GM18519 (cell line): ENCODE data around the gene ANKS1B.
"Not testable (repeated sequence)": the region's sequence is repeated elsewhere in the genome, so short reads cannot be mapped to it uniquely, and the experiment has no call there.

Experiments
- ATAC-seq: cut with Tn5 transposase; IDR thresholded peaks from one replicate; pipeline ENCODE4 v1.9.1; 2021; ENCODE audit warnings: mild to moderate bottlenecking, moderate library complexity; ENCODE audit not compliant: unreplicated experiment, low FRiP score

ANKS1B gene

DNA sequence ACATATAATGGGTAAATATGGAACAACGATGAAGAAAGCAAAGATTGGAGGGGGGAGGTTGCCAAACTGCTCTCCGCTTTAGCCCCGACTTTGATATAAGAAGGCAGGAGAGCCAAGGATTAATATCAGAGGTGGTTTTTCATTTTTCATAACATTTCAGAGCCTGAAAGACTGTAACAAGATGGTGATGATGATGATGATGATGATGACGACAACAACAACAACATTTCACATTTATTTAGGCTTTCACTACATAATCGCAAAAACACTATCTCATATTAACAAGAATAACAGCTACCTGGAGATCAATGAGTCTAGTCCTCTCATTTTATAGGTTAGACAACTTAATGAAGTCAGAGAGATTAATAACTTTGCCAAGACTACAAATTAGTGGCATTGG is 86.1 kb downstream of the ANKS1B start:
- no peak for ATAC-seq

DNA sequence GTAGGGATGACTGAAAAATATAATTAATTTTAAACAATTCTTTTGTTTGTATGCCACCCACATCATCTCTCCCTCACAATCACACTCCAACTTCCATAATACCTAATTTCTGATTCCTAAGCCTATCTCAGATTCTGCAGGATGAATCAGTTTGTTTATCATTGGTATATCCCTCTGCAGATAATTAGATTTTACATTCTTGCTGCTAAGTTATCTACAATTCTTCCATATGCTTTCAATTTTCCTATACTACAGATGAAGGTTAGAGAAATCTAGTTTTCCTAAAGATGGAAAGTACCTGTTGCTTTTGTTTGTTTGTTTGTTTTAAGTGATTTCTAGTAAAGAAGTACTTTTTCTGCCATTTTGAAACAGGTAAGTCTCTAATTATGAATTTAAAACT is 105.3 kb downstream of the ANKS1B start:
- no peak for ATAC-seq

DNA sequence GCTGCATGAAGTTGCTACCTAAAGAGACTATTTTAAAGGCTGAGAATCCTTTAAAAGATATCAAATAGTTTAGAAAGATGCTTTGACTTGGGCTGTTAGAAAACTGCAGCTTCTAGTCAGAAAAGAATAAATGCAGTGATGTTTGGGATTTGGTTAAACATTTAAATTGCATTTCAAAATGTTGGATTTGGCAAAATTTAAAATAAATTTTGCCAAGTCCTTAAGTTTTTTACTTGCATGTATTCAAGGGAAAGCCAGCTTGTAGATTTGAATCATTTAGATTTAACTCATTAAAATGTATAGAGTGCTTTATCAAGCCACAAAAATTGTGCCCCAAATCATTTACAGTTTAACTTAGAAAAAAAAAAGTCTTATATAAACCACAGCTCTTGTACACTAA is 109.7 kb downstream of the ANKS1B start:
- no peak for ATAC-seq

- no peak for ATAC-seq
These were observed 114.7 kb downstream of the ANKS1B start for GRCh38 chr12:99870085-99870484.

DNA sequence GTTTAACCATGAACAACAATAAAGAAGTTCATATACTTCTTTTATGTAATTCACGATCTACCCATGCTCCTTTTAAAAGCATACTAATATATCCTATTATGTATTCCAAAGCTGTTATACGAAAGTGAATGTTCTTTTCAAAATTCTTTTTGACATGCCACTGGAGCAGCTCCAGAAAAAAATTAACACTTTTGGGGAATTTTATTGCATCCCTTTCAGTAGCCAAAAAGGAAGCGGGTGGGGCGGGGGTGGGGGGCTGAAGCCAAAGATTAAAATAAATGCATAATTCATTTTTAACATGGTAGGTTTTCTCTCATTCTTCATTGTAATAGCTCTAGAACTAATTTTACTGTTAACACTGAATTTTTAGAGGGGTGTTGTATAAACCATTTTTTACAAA is 123.0 kb downstream of the ANKS1B start:
- no peak for ATAC-seq

- ATAC-seq = no peak
These were observed 125.6 kb downstream of the ANKS1B start for GRCh38 chr12:99859126-99859525.

- ATAC-seq = no peak
These were observed 132.1 kb downstream of the ANKS1B start for GRCh38 chr12:99852666-99853065.

GRCh38 chr12:99847936-99848335 is 136.8 kb downstream of the ANKS1B start:
- no peak for ATAC-seq

DNA sequence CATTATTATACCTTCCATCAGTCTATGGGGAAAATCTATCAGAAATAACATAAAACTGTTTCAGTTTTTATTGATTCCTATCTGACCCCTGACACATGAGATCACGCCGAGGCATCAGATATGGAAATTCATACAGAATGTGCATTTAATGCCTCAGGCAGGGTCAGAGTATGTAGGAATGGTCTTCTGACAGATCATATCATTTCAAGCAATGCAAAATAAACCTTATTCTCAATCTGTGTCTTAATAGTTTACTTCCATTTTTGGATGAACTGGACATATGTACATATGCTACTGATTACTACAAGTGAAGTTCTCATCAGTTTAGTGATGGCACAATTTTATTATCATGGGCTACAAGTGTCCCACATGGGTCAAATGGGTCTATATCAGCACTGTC is 150.0 kb downstream of the ANKS1B start:
- no peak for ATAC-seq

DNA sequence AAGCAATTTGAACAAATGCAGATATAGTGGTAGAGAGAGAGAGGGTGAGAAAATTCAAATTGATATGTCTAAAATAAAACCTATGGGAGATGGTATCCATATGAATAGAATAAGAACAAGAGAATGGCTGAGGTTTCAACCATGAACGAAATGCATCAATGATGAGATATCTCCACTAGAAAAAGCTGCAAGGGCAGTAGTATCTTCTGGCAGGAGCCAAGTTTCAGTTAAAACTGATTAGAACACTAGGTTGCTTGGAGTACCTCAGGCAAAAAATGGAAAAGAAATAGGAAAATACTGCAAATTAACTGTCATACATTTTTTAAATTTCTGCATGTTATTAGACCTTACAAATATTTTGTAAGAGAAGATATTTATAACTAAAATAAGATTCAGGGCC is 151.3 kb downstream of the ANKS1B start:
- no peak for ATAC-seq

DNA sequence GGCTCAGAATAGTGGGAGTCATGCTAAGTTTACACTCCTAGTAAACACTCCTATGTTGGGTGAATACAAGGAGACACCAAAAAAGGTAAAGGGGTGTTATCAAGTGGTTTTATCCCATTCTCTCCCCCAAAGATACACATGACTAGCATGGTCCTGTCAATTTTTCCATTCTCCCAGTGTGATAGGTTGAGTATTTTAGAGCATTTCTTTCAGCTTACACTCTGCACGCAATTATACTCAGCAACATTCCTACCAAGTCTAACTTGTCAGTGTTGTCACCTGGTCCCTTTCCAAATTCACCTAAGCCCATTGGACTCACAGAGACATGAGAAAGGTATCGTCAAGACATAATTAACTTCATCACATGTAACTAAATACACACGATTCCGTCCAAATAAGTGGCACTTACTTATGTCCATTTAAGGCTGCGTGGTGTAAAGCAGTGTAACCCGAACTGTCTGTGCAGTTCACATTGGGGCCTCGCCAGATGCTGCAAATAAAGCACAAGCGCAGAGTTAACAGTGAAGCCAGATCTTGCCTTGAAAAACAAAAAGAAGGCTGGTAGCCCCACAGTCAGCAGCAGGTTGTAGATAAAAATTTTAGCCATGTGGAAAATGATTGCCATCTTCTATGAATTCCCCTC is 159.7 kb downstream of the ANKS1B start:
- no peak for ATAC-seq

GRCh38 chr12:99822273-99822672 is 162.5 kb downstream of the ANKS1B start:
- ATAC-seq = no peak

- no peak for ATAC-seq
These were observed 173.8 kb downstream of the ANKS1B start for GRCh38 chr12:99810718-99811593.

DNA sequence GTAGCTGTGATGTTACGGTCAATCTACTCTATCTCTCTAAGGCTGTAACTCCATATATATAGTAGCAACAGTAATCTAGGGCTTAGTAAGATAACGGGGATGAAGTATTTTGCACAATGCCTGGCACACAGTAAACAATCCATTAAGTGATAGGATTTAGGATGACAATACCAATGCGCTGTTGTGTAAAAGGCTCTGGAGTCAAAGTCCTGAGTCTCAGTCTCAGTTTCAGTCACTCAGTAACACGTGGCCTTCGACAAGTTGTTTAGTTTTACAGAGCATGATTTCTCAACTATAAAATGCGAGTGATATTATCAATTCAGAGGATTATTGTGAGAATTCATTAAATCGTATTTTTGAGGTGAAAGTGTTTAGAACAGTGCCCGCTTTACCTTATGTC is 174.8 kb downstream of the ANKS1B start:
- ATAC-seq = no peak

GRCh38 chr12:99806304-99806703 is 178.4 kb downstream of the ANKS1B start:
- no peak for ATAC-seq

DNA sequence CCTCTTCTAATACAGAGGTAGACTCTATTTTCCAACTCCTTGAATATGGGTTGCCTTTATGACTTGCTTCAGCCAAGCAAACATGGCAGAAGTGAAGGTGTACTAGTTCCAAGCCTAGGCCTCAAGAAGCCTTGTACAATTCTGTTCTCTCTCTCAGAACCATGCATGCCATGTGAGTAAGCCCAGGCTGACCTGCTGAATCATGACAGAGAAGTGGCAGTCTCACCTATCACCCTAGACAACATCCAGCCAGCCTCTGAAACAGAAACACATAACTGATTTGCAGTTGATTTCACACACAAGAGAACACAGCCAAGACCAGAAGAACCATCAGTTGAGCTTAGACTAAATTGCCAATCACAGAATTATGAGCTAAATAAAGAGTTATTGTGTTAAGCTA is 180.0 kb downstream of the ANKS1B start:
- no peak for ATAC-seq

- no peak for ATAC-seq
These were observed 184.1 kb downstream of the ANKS1B start for GRCh38 chr12:99800605-99801004.

DNA sequence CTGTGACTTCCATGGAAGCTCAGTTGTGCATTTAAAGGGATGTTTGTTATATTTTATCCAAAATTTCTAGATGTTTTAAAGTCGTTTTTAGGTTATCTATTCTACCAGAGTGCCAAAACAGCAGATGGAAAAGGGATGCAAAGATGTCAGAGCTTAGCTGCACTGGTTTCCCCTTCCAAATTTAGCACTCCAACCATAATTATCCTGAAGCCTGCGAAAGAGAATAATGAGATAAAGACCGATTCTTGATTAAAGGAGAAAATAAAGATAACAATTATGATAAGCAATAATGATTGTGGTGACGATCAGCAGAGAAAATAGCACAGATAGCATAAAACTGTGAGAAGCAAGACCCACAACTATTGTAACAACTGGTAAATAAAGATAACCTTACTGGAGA is 186.8 kb downstream of the ANKS1B start:
- not testable (repeated sequence) for ATAC-seq

DNA sequence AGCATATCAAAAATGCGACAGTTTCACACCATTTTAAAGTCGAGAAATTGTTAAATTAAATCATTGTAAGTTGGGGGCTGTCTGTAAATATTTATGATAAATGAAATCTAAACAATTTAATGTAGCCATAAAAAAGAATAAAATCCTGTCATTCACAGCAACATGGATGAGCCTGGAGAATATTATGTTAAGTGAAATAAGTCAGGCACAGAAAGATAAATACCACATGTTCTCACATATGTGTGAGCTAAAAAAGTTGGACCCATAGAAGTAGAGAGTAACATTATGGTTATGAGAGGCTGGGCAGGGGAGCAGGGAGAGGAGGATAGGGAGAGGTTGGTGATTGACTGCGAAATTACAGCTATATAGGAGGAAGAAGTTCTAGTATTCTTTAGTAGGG is 201.3 kb downstream of the ANKS1B start:
- no peak for ATAC-seq

DNA sequence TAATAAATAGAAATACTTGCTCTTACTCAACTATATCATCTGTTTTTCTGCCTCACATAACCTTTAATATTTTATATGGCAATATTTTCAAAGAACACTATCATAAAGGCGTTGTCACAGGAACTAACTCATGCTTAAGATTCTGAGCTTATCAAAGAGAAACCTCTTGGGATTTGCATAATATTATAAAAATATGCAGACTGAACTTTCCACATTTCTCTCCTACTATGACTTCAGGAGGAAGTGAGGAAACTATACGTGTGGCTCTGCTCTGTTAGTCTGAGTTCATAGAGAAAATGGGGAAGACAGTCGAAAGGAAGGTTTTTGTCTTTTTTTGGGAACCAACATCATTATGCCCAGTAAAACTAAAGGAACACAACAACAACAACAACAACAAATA is 212.5 kb downstream of the ANKS1B start:
- ATAC-seq = no peak

DNA sequence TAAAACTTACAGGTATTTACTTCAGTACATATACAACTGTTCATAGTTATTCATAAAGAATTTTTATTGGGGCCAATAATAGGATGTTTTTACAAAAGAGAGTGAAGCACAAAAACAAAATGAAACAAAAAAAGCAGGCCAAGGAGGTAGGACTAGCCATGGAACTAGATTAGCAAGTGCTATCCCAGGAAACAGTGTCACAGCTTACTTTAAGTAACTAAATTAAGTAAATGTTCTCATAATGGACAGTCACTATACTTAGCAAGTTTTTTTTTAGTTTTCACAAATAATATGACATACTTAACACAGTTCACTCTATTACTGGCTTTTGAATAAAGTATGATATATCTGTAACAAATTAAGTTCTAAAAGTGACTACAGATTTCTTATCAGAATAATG is 213.1 kb downstream of the ANKS1B start:
- no peak for ATAC-seq

DNA sequence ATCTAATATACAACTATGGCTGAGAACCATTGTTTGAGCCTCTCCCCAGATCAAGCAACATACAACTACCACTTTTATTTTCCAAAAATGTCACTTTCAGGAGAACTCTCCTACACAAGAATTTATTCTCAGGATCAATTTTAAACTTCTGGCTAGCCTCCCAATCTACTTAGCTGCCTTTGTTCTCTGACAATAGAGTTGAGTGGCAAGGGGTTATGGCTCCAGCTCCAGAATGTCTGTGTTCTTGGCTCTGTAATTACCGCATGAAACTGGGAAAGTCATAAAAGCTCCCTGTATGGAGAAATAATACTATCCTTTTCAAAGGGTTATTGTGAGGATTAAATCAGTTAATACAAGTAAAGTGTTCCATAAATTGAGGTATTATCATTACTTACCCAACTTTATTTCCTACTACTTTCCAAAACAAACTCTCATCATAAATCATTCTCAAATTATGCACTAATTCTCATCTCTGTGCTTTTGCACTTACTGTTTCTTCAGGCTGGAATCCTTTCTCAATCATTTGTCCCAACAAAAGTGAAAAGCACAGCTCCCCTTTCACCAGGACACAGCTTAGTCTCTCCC is 215.2 kb downstream of the ANKS1B start:
- ATAC-seq = no peak
